HepG2 (cell line): Measurements from ENCODE around the gene NAA15. TPM values are rescaled to one million over a fixed set of nuclear protein-coding genes. Genes with fewer than 3 reads are reported as not detected.

Experiments
- ATF5 ChIP-seq: sonication (generic); formaldehyde crosslinking; IDR thresholded peaks from 2 replicates; pipeline ENCODE4 v1.4.0; 2020; ENCODE audit warnings: mild to moderate bottlenecking, low read depth, missing genetic modification reagents
- BCL3 ChIP-seq: sonication (generic); formaldehyde crosslinking; IDR thresholded peaks from 2 replicates; pipeline ENCODE4 v1.5.1; 2020; ENCODE audit warnings: mild to moderate bottlenecking, missing genetic modification reagents, moderate library complexity
- HNF4G ChIP-seq, 2 experiments: sonication (generic) in 1 of 2; formaldehyde crosslinking in 1 of 2; IDR thresholded peaks; 2 replicates each; pipeline versions ENCODE4 v1.4.0 to v1.6.1; 2011 to 2020; ENCODE audit warnings: borderline replicate concordance in 2 of 2, low read depth in 2 of 2, mild to moderate bottlenecking in 2 of 2, low read length in 1 of 2, missing genetic modification reagents in 1 of 2, moderate library complexity in 1 of 2
- KDM5B ChIP-seq: sonication (generic); formaldehyde crosslinking; IDR thresholded peaks from 2 replicates; pipeline ENCODE4 v1.4.0; 2020; ENCODE audit warnings: missing genetic modification reagents, mild to moderate bottlenecking, borderline replicate concordance
- KMT2B ChIP-seq: IDR thresholded peaks from 2 replicates; pipeline ENCODE4 v1.6.1; 2016; ENCODE audit warnings: missing genetic modification reagents, missing compliant biosample characterization
- MLX ChIP-seq: IDR thresholded peaks from 2 replicates; pipeline ENCODE4 v1.6.1; 2016
- NKX3-1 ChIP-seq: sonication (generic); formaldehyde crosslinking; IDR thresholded peaks from 2 replicates; pipeline ENCODE4 v1.5.0; 2020; ENCODE audit warnings: missing genetic modification reagents
- PAXIP1 ChIP-seq: sonication (generic); formaldehyde crosslinking; conservative IDR thresholded peaks from 2 replicates; pipeline ENCODE4 v1.4.0; 2020; ENCODE audit warnings: mild to moderate bottlenecking, missing genetic modification reagents, moderate library complexity
- PLSCR1 ChIP-seq: sonication (generic); formaldehyde crosslinking; IDR thresholded peaks from 2 replicates; pipeline ENCODE4 v1.5.0; 2020; ENCODE audit warnings: missing genetic modification reagents, mild to moderate bottlenecking, borderline replicate concordance
- PRDM4 ChIP-seq: sonication (generic); formaldehyde crosslinking; IDR thresholded peaks from 2 replicates; pipeline ENCODE4 v1.9.0; 2021; ENCODE audit warnings: missing genetic modification reagents, borderline replicate concordance
- RFX3 ChIP-seq: IDR thresholded peaks from 2 replicates; pipeline ENCODE4 v1.6.1; 2016; ENCODE audit warnings: missing biosample characterization, missing genetic modification reagents
- SMAD9 ChIP-seq: sonication (generic); formaldehyde crosslinking; IDR thresholded peaks from 2 replicates; pipeline ENCODE4 v1.5.1; 2020; ENCODE audit warnings: mild to moderate bottlenecking, missing genetic modification reagents
- TBP ChIP-seq: sonication (generic); formaldehyde crosslinking; IDR thresholded peaks from 2 replicates; pipeline ENCODE4 v1.5.0; 2020; ENCODE audit warnings: missing genetic modification reagents
- ZNF512B ChIP-seq: sonication (generic); formaldehyde crosslinking; IDR thresholded peaks from 2 replicates; pipeline ENCODE4 v1.5.1; 2020; ENCODE audit warnings: missing genetic modification reagents, mild to moderate bottlenecking, borderline replicate concordance
- polyA plus RNA-seq, 8 experiments: library from polyadenylated mRNA; depleted of rRNA in 3 of 8; stranded (reverse) in 7 of 8; unstranded in 1 of 8; fragments of >200 nt; fragmentation: Illumina TruSeq in 4 of 8; extraction: Trizol in 4 of 8; gene quantifications; 2 replicates each; pipeline versions ENCODE4 v1.2.1 to v1.2.3, GENCODE V29; 2011 to 2016; ENCODE audit warnings: low read depth in 4 of 8, missing spikeins in 1 of 8, mixed read lengths in 1 of 8; ENCODE audit not compliant: insufficient read depth in 1 of 8
- total RNA-seq, 5 experiments: library from RNA; depleted of rRNA; stranded (reverse); fragments of >200 nt; fragmentation: Illumina TruSeq; extraction: Trizol; gene quantifications; 2 replicates each; pipeline ENCODE4 v1.2.3, GENCODE V29; 2016; ENCODE audit warnings: low read depth in 1 of 5

Gene NAA15
- total and polyA plus RNA-seq, 2 of the 13 experiments (the other 11 are each of a cell fraction or from before 2014, with no cell fraction given): 6.2 to 50.2 TPM

GRCh38 chr4:139295206-139295941 is 5.9 kb upstream of the NAA15 start (continued):
- TF ChIP-seq PAXIP1 (CRISPR knock-in tag) (peak; percentile 44; the same call in 1 of the 2 replicates), MLX (CRISPR knock-in tag) (no peak; the same call in 1 of the 2 replicates), RFX3 (CRISPR knock-in tag) (no peak), NKX3-1 (CRISPR knock-in tag) (peak; percentile 92), ZNF512B (CRISPR knock-in tag) (peak; percentile 82), HNF4G (IDR thresholded peaks at IDR 0.05; ENCODE audit: borderline replicate concordance, low read depth, low read length) (peak; percentile 28; the same call in 1 of the 2 replicates), HNF4G (CRISPR knock-in tag; IDR thresholded peaks at IDR 0.05; ENCODE audit: borderline replicate concordance, low read depth) (peak; percentile 42; the same call in 1 of the 2 replicates), TBP (CRISPR knock-in tag) (no peak), SMAD9 (CRISPR knock-in tag) (no peak), BCL3 (CRISPR knock-in tag) (peak; percentile 73; the same call in 1 of the 2 replicates), ATF5 (CRISPR knock-in tag) (no peak), PLSCR1 (no peak), KDM5B (CRISPR knock-in tag) (peak; percentile 94; the same call in 1 of the 2 replicates), PRDM4 (no peak), KMT2B (CRISPR knock-in tag) (peak; percentile 95)
